ENCODE data around the gene SYT1. TPM values are rescaled to one million over a fixed set of nuclear protein-coding genes. Genes with fewer than 3 reads are reported as not detected.

SYT1 gene
- total RNA-seq, 1 experiment from 2014 or later: not detected

DNA sequence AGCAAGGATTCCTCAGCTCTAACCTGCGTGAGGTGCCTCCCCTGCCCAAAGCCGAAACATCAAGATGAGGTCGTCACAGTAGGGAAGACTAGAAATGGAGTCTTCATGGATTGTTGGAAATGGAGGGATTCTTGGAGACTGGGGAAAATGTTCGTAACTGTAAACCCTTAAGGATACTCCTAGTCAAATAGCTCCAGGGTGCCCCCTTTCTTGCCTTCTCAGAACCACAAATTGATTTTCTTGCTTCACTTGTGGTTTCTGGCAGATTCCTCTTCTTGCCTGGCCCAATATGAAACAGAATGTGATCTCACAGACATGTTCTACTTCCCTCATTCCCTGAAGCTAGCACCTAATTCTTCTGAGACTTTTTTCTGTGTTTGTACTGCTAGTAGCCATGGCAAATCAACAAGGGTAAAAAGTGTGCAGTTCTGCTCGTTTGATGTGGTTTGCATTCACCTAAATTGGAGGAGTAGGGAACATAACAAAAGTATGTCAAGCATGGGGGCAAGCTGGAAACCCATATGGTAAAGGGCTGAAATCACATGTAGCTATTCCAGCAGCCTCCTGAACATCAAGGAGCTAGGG lies 494.2 kb downstream of the SYT1 start:
- DNase-seq (ENCODE audit: low spot score): no peak
- in situ Hi-C loops (cut with HindIII; ENCODE audit: low sequenced_read_pairs): no loop called here

DNA sequence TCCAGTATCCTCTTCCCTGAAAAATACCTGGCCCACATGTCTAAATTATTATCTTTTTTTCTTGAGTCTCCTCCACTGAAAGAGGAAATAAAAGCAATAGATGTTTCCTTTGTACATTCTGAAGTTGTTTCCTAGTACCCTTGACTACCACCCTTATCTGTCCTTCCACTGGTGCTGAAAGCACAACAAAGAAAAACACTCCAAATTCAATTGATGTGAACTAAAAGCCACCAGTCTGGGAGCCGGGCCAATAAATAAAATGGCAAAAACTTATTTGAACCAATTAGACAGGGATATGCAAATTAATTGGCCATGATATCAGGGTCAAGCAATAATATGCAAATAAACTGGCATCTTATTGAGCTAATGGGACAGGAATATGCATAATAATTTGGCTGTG lies 495.7 kb downstream of the SYT1 start:
- in situ Hi-C loops (cut with HindIII; ENCODE audit: low sequenced_read_pairs): no loop called here
- no peak for DNase-seq (ENCODE audit: low spot score)

DNA sequence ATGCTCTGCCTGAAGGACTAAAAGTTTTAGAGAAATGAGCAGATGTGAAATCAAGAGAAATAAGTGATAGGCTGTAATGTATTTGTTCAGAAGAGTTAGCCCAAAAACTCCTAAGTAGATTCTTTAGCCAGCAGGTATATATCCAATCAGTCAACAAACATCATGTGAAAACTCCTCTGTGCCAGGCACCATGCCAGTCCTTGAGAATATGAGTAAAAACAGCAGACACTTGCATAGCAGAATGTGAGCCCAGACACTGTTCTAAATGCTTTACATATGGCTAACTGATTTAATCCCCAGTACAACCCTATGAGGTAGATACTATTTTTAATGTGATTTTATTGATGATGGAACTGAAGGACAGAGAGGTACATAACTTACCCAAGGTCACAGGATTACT lies 496.4 kb downstream of the SYT1 start:
- peak; percentile 72 for DNase-seq (ENCODE audit: low spot score)
- in situ Hi-C loops (cut with HindIII; ENCODE audit: low sequenced_read_pairs): no loop called here

DNA sequence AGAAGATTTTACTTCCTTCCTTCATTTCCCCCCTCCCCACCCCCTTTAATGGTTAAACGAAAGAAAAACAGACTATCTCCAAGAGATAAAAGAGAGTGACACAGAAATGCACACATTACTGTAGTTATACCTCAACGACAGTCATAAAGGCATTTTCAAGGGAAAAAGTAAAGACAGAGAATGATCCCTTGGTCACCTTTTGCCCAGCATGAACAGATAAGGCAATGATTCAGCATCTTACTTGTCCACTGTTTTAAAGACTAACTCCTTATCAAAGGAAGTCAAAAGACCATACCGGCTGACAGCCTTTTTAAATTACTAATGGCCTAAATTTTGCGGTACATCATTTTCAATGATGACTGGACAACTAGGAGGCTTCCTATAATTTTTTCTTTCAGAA lies 499.6 kb downstream of the SYT1 start:
- in situ Hi-C loops (cut with HindIII; ENCODE audit: low sequenced_read_pairs): no loop called here
- DNase-seq (ENCODE audit: low spot score): no peak

DNA sequence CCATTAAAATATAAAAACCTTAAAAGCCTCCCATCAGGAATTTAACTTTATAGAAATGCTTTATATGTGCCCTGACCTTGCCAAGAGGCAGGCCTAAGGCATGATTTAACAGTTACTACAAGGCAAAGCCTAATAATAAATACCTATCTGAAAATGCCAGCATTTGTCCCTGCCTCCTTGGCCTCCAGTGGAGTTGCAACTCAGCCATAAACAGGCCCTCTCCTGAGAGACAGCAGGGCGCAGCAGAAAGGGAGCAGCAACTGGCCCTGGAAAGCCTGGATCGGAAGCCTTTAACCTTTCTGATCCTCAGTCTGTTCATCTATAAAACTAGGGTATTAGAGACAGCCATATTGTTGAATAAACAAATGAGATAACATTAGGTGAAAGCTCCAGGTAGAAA lies 501.8 kb downstream of the SYT1 start:
- in situ Hi-C loops (cut with HindIII; ENCODE audit: low sequenced_read_pairs): no loop called here
- DNase-seq (ENCODE audit: low spot score): peak; percentile 84

DNA sequence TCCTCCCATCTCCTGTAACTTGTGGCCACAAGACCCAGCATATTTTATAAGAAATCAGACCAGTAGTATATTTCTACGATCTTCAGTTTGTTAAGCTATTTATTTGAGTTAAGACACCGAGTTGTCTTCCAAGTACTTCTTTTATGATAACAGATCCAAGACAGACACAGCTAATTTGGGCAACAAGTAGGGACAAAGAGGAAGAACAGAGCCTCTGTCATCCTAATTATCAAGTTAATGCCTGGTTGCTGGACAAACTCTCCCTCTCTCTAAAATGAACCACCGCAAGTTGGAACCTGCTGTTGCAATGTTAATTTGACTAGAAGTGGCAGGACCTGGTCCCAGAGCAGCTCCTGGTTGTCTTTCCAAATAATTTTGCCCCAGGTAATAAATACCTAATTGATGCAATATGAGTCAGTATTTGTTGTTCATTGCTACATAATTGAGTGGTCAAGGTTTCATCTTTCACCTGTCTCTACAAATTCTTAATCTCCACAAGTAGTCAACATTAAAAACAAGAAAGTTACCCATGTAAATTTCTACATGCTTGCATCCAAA lies 502.5 kb downstream of the SYT1 start:
- in situ Hi-C loops (cut with HindIII; ENCODE audit: low sequenced_read_pairs): no loop called here
- DNase-seq (ENCODE audit: low spot score): no peak

DNA sequence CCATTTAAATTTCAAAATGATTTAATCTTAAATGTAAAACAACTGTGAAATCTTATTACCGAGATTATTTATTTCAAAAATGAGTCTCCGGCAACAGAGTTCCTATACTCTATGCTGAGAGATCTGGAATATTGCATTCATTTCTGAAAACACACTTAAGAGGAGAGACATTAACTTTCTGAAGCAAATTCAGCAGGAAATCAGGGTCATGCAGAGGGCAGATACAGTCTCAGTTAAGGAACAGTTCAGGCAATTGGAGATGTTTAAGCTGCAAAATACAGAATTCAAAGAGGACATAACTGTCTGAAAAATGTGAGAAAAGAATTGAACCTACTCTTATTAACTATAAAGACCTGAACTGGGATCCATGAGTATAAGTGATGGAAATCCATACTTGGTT lies 505.4 kb downstream of the SYT1 start:
- DNase-seq (ENCODE audit: low spot score): no peak
- in situ Hi-C loops (cut with HindIII; ENCODE audit: low sequenced_read_pairs): no loop called here

DNA sequence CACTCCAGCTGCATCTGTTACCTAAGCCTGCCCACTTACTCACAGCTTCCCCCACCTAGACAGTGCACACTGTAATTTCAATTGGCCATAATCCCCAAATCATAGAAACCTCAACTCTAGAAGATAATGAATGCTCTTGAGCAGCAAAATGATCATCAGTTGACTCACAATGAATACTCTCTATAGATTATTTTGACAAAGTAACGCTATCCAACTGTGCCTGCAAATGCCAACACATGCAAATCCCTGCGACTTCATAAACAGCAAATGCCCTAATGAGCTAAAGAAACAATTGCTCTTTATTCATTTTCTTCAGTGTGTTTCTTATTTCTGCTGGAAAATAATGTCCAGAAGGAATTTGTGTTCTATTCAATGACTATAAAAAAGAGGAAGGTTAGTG lies 506.7 kb downstream of the SYT1 start:
- no peak for DNase-seq (ENCODE audit: low spot score)
- in situ Hi-C loops (cut with HindIII; ENCODE audit: low sequenced_read_pairs): no loop called here

DNA sequence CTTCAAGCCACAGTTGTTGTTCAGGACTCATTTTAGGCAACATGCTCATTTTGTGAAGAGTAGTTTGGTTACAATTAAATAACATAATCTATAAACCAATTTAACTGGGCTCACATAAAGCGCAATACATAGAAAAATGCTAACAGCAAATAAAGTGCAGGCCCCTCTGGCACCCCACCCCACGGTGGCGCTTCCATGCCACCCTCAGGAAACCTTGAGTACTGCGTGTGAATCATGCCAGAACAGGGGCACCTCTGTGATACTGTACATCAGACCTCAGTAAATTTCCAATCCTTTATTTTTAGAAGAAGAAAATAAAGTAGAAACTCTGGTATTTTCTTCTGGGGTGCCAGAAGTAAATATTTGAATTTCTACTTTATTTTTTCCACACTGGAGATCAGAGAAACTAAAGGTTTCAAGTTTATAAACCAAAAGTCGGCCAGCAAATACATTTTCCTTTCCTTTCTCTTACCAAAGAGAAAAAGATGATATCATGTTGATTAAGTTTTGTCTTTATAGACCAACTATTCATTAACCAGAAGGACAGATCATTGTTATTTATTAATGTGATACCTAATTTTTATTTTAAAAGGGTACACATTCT lies 509.4 kb downstream of the SYT1 start:
- in situ Hi-C loops (cut with HindIII; ENCODE audit: low sequenced_read_pairs): no loop called here
- DNase-seq (ENCODE audit: low spot score): no peak

DNA sequence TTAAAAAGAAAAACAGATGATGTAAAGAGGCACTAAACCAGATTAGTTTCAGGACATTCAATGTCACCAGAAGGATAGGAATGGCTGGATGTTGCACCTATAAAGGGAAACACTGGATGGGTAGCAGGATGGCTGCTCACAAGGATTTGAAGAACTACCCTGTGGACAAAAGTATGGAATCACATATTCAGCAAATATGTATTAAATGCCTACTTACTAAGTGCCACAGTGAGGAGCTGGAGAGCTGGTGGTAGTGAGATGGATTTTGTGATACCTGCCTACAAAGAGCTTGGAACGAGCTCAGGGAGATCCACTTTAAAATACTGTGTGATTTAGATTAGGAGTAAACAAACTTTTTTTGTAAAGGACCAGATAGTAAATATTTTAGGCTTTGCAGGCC lies 510.0 kb downstream of the SYT1 start:
- in situ Hi-C loops (cut with HindIII; ENCODE audit: low sequenced_read_pairs): no loop called here
- DNase-seq (ENCODE audit: low spot score): no peak

DNA sequence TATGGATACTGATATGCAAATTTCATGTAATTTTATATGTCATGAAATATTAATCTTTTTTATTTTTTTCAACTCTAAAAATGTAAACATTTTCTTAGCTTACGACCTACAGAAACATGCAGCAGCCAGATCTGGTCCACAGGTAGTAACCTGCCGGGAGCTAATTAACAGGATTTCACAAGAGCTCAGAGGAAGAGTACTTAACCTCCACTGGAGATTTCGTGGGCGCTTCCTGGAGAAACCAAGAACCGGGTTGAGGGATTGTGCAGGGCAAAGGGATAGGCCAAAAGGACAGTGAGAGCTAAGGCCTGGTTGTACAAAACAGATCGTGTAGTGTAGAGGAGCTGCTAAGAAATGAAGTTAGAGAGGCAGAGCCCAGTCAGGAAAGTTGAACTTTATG lies 510.5 kb downstream of the SYT1 start:
- in situ Hi-C loops (cut with HindIII; ENCODE audit: low sequenced_read_pairs): no loop called here

DNA sequence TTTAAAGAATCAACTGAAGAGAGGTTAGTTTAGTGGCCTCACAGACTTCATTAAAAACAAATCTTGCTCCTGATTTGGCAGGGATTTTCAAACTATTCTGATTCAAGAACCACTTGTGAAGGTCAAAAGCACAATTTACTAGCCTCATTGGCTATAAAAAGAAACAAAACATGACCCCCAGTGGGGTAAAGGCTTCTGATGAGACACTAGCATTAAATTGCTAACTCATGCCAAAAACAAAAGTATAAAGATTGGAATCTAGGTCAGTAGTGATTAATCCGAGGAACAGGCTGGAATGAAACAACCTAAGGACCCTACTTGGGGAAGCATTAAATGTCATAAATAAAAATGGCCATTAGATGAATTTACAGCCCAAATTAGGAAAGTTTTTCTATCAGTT lies 513.9 kb downstream of the SYT1 start:
- in situ Hi-C loops (cut with HindIII; ENCODE audit: low sequenced_read_pairs): no loop called here
- no peak for DNase-seq (ENCODE audit: low spot score)

More for the DNA sequence above, 510.5 kb downstream of the SYT1 start:
- no peak for DNase-seq (ENCODE audit: low spot score)

DNA sequence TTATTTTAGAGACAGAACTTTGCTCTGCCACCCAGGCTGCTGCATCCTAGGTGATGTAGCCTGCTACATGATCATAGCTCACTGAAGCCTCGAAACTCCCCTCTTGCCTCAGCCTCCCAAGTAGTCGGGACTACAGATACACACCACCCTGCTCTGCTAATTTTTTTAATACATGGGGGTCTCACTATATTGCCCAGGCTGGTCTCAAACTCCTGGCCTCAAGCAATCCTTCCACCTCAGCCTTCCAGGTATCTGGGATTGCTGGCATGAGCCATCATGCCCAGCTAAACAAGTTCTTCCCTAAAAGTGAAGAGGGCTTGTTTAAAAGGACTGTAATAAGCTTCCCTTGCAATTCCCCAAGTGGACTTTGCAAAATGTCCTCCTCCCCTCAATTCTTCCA lies 515.8 kb downstream of the SYT1 start:
- DNase-seq (ENCODE audit: low spot score): no peak
- in situ Hi-C loops (cut with HindIII; ENCODE audit: low sequenced_read_pairs): no loop called here

DNA sequence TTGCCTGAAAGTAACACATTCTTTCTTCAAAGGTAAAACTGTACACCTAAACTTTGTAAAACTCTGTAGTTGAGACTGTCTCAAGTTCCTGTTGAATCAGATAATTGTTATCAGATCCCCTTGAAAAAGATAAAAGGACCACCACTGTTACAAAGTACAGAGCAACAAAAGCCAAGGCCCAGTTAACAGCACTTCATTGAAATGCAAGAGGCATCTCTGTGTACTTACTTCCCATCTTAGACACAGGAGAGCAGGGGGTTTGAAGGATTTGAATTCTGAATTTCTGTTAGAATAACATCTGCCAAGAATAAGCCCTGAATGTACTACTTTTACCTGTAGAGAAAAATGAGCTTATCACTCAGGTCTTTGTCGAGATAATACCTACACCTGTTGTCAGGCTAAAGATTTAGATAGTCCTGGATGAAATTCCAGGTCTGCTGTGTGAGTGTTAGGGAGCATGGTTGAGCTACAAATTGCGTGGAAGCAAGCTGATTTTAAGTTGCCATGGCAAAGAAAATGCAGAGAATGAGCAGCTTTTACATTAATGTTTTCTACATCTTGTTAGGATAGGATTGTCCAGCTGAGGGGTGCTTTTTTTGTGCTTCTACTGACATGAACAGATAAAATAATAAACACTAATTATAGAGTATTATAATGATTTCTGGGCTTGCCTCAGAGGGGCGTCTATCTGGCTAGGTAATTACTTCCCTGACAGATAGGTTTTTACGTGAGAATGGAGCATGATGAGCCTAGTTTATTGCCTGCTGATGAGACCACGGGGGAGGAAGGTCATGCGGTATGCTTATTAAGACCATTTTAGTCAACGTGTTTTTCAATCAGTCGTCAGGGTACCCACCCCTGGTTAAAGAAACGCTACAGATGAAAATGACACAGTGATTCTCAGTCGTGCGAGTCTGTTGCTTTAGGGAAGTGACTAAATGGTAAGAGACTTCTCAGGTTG lies 517.0 kb downstream of the SYT1 start:
- in situ Hi-C loops (cut with HindIII; ENCODE audit: low sequenced_read_pairs): no loop called here
- peak; percentile 60 for DNase-seq (ENCODE audit: low spot score)

DNA sequence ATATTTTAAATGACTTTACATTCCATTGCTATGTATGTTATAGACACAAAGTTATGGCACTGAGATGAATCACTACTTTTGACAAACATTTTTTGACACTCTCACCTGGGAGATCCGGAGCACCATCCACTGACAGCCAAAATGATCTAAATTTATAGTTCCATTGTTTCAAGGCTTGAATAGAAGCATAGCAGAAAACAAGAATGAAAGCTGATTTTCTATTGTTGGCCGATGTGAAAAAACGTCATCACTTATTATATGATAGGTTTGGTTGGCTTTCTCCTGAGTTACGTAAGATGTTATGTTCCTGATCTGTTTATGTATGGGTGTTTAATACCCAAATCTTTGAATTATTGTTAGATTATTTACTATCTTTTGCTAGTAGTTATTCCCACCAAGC lies 520.0 kb downstream of the SYT1 start:
- in situ Hi-C loops (cut with HindIII; ENCODE audit: low sequenced_read_pairs): no loop called here
- no peak for DNase-seq (ENCODE audit: low spot score)

DNA sequence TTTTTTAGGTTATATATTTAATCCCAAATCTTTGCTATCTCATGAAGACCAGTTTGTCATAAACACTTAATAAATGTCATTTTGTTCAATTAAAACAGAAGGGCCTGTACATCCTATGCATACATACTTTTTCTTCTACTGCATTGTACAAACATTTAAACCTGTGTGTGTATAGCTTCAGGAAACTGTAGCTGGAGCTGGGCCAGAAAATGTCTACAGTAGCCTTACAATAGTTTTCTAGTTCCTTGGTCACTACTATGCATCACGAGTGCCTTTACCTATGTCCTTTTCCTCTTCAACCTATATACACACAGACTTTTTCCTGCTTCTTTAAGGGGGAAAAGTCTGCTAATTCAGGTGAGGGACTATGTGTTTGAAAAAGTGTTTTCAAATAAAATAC lies 523.4 kb downstream of the SYT1 start:
- in situ Hi-C loops (cut with HindIII; ENCODE audit: low sequenced_read_pairs): no loop called here
- DNase-seq (ENCODE audit: low spot score): no peak

DNA sequence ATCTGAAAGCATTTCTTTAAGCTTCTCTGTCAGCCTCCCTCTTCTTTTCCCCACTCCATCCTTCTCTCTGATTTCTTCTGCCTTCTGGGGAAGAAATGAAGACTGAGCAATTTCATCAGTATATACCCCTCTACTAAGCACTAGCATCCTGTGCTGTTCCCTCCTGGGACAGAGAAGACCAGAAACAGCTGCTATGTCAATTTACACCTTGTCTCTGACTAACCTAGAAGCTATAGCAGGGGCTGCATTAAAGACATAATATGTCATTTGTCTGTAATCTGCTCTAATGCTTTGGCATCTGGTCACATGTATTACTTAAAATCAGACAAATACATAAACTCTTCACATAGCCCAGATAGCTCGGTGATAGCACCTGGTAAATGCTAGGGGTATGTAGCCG lies 529.3 kb downstream of the SYT1 start:
- no peak for DNase-seq (ENCODE audit: low spot score)
- in situ Hi-C loops (cut with HindIII; ENCODE audit: low sequenced_read_pairs): no loop called here

DNA sequence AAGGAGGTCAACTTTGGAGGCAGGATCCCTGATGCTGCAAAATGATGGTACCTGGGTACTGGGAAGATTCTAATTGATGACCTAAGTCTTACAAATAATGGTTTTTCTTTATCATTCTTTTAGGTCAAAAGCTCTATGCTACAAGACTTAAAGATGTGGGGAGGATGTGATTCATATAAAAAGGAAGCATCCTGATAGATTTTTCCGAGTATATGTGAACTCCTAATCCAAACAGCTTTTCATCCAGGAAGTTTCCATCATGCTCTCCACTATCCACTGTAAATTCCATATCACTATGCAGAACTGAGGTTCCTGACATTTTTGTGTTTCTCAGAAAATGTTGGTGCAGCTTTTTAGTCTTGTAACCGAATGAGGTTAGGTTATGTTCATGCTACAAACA lies 533.0 kb downstream of the SYT1 start:
- no peak for DNase-seq (ENCODE audit: low spot score)
- in situ Hi-C loops (cut with HindIII; ENCODE audit: low sequenced_read_pairs): no loop called here

DNA sequence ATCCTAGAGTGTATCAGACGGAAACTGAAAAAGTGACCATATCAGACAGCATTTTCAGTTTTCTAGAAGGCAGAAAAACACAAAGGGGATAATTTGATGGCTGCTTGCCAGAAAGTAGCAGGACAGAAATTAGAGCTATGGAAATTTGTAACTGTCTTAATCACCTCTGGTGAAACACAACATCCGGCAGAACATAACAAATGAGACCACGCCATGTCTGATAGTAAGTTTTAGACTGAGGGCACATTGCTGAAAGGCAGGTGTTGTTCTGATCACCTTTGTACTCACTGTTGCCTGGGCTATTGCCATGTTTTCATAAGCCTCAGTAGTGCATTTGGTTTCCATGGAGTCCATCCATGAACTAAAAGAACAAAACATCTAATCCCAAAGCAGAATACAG lies 535.9 kb downstream of the SYT1 start:
- no peak for DNase-seq (ENCODE audit: low spot score)
- in situ Hi-C loops (cut with HindIII; ENCODE audit: low sequenced_read_pairs): no loop called here

DNA sequence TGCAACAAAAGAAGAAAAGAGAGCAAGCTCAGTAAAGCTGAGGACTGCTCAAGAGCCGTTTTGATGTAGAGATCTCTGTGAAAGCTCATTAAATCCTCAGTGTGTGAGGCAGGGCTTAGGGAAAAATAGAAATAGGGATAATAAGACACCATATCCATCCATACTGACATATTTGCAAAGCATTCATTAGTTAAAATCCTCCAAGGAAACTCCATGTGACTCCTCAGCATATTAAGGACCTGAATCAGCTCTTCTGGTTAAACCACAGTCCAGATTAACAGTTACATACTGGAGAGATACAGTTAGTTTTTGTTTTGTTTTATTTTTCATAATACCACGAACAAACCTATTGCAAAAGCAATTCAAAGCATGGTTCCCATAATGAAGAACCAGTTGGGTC lies 538.0 kb downstream of the SYT1 start:
- in situ Hi-C loops (cut with HindIII; ENCODE audit: low sequenced_read_pairs): no loop called here
- no peak for DNase-seq (ENCODE audit: low spot score)
